Gastrocnemius medialis (tissue), 4 donors: ENCODE results near the gene MRPL23.

ENCODE experiments used
- CTCF ChIP-seq, 5 experiments: fragments of 450-650 bp in 3 of 5; fragments of 200-600 bp in 2 of 5; sonication (generic) in 2 of 5; IDR thresholded peaks in 4 of 5; conservative IDR thresholded peaks in 1 of 5; 1 replicate in 4 of 5; 2 replicates in 1 of 5; pipeline ENCODE4 v1.5.1; 2016 to 2019; ENCODE audit warnings: antibody characterized with exemption in 5 of 5, mild to moderate bottlenecking in 3 of 5, moderate library complexity in 3 of 5
- POLR2A ChIP-seq, 2 donors: fragments of 450-650 bp; IDR thresholded peaks; one replicate each; pipeline ENCODE4 v1.6.1; 2017; ENCODE audit warnings: antibody characterized with exemption in 2 of 2, mild to moderate bottlenecking in 2 of 2, moderate library complexity in 2 of 2

- TF ChIP-seq CTCF (IDR thresholded peaks at IDR 0.05 in 4 of 5, conservative IDR thresholded peaks at IDR 0.05 in 1 of 5), result no peak
- no peak for TF ChIP-seq POLR2A (IDR thresholded peaks at IDR 0.05)
Measured at GRCh38 chr11:1927026-1927847, 19.9 kb upstream of the MRPL23 start.
